ENCODE results near the gene CD3E. TPM values are rescaled to one million over a fixed set of nuclear protein-coding genes. Genes with fewer than 3 reads are reported as not detected.

CD3E gene
- total and polyA plus RNA-seq, 2 donors = 203 to 328 TPM

DNA sequence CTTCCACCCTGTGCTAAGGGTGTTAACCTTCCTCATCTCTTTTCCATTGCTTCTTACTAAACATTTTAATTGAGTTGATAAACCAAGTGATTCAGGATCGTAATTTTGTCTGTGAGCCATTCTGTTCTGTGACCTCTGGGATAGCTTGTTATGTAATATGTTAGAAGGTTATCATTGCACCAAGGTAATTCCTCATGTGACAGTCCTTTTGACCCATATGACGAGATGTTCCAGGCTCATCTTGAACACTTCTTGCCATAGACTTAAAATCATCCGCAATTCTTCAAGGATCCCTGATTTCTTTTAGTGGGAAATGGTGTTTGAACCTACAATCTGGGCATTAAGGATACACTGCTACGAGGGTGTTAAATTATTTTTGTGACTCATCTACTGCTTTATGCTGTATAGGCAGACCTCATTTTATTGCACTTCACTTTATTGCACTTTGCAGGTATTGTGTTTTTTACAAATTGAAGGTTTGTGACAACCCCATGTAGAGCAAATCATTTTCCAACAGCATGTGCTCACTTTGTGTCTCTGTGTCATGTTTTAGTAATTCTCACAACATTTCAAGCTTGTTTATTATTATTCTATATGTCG is 21.4 kb upstream of the CD3E start:
- DNase-seq (ENCODE audit: low read depth in 6 of 9, low spot score in 9 of 9) = no peak
- no peaks in the 10 kb centered on the region for H3K36me3 ChIP-seq (ENCODE audit: control insufficient read depth in 2 of 2, insufficient read depth in 2 of 2, low read length in 1 of 2)
- no peak overlapping the region for H3K27ac ChIP-seq (ENCODE audit: low read depth in 1 of 2, low read length in 1 of 2)
- H3K9me3 ChIP-seq (ENCODE audit: control insufficient read depth in 2 of 2, insufficient read depth in 1 of 2, low read length in 1 of 2) = no peaks in the 10 kb centered on the region
- 96% methylated on average over 5 of the region's 5 CpGs for WGBS
- H3K27me3 ChIP-seq (ENCODE audit: control insufficient read depth in 2 of 2, insufficient read depth in 1 of 2, low read length in 1 of 2) = no peaks in the 10 kb centered on the region
- H3K4me3 ChIP-seq (ENCODE audit: low read length in 2 of 2) = no peak overlapping the region
- peaks cover 6% of the 10 kb centered on the region in 2 donors for H3K4me1 ChIP-seq (ENCODE audit: control insufficient read depth in 2 of 2, insufficient read depth in 2 of 2, low read length in 2 of 2)

DNA sequence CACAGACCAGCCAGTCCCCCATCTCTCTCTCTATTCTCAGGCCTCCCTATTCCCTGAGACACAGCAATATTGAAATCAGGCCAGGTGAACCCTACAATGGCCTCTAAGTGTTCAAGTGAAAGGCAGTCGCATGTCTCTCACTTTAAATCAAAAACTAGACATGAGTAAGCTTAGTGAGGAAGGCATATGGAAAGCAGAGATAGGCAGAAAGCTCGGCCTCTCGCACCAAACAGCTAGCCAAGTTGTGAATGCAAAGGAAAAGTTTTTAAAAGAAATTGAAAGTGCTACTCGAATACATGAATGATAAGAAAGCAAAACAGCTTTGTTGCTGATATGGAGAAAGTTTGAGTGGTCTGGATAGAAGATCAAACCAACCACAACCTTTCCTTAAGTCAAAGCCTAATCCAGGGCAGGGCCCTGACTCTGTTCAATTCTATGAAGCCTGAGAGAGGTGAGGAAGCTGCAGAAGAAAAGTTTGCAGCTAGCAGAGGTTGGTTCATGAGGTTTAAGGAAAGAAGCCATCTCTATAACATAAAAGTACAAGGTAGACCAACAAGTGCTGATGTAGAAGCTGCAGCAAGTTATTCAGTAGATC is 20.7 kb upstream of the CD3E start:
- 48% methylated on average over 4 of the region's 4 CpGs for WGBS
- DNase-seq (ENCODE audit: low read depth in 6 of 9, low spot score in 9 of 9) = no peak
- Histone ChIP-seq H3K4me1 (ENCODE audit: control insufficient read depth in 2 of 2, insufficient read depth in 2 of 2, low read length in 2 of 2) (peaks cover 6% of the 10 kb centered on the region in 2 donors), H3K27ac (ENCODE audit: low read depth in 1 of 2, low read length in 1 of 2) (peak overlapping the region in 1 of 2 donors; percentile 5), H3K9me3 (ENCODE audit: control insufficient read depth in 2 of 2, insufficient read depth in 1 of 2, low read length in 1 of 2) (no peaks in the 10 kb centered on the region), H3K4me3 (ENCODE audit: low read length in 2 of 2) (no peak overlapping the region), H3K36me3 (ENCODE audit: control insufficient read depth in 2 of 2, insufficient read depth in 2 of 2, low read length in 1 of 2) (no peaks in the 10 kb centered on the region), H3K27me3 (ENCODE audit: control insufficient read depth in 2 of 2, insufficient read depth in 1 of 2, low read length in 1 of 2) (no peaks in the 10 kb centered on the region)

DNA sequence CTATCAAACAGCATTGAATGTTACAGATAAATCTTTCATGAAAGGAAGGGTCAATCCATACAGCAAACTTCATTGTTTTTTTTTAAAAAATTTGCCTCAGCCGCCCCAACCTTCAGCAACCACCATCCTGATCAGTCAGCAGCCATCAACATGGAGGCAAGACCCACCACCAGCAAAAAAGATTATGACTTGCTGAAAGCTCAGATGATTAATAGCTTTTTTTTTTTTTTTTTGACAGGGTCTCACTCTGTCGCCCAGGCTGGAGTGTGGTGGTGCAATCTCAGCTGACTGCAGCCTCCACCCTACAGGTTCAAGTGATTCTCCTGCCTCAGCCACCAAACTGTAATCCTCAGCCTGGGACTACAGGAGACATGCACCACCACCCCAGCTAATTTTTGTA is 18.0 kb upstream of the CD3E start:
- DNase-seq (ENCODE audit: low read depth in 6 of 9, low spot score in 9 of 9) = no peak
- no peak overlapping the region for H3K27ac ChIP-seq (ENCODE audit: low read depth in 1 of 2, low read length in 1 of 2)
- peaks cover 6% of the 10 kb centered on the region in 2 donors for H3K4me1 ChIP-seq (ENCODE audit: control insufficient read depth in 2 of 2, insufficient read depth in 2 of 2, low read length in 2 of 2)
- H3K36me3 ChIP-seq (ENCODE audit: control insufficient read depth in 2 of 2, insufficient read depth in 2 of 2, low read length in 1 of 2) = no peaks in the 10 kb centered on the region
- no peaks in the 10 kb centered on the region for H3K27me3 ChIP-seq (ENCODE audit: control insufficient read depth in 2 of 2, insufficient read depth in 1 of 2, low read length in 1 of 2)
- H3K4me3 ChIP-seq (ENCODE audit: low read length in 2 of 2) = no peak overlapping the region
- no peaks in the 10 kb centered on the region for H3K9me3 ChIP-seq (ENCODE audit: control insufficient read depth in 2 of 2, insufficient read depth in 1 of 2, low read length in 1 of 2)
- WGBS = 98% methylated on average over 2 of the region's 2 CpGs

DNA sequence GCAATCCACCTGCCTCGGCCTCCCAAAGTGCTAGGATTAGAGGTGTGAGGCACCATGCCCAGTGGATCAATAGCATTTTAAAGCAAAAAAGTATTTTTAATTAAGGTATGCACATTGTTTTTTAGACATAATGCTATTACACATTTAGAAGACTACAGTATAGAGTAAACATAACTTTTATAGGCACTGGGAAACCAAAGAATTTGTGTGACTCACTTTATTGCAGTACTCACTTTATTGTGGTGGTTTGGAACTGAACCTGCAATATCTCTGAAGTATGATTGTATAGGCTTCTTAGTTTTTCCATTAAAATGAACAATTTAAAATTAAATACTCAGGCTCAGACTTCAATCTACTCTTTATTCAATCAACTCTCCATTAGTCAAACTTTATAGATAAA is 17.5 kb upstream of the CD3E start:
- Histone ChIP-seq H3K27ac (ENCODE audit: low read depth in 1 of 2, low read length in 1 of 2) (no peak overlapping the region), H3K27me3 (ENCODE audit: control insufficient read depth in 2 of 2, insufficient read depth in 1 of 2, low read length in 1 of 2) (no peaks in the 10 kb centered on the region)

DNA sequence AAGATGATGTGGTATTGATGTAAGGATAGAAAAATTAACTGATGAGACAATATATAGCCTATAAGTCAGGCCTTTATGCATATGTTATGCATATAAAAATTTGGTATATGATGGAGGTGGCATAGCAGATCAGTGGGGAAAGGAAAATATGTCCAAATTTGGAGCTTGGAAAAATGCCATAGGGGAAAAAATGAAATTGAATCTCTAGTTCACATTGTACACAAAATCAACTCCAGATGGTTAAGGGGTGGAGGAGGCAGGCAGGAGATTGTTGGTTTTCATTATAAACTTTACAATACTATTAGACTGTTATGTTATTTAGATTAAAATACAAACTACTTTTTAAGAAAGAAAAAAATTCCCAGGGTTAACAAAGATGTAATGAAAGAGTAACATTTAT is 15.1 kb upstream of the CD3E start:
- H3K27me3 ChIP-seq (ENCODE audit: control insufficient read depth in 2 of 2, insufficient read depth in 1 of 2, low read length in 1 of 2) = no peaks in the 10 kb centered on the region
- H3K4me1 ChIP-seq (ENCODE audit: control insufficient read depth in 2 of 2, insufficient read depth in 2 of 2, low read length in 2 of 2) = no peaks in the 10 kb centered on the region
- DNase-seq (ENCODE audit: low read depth in 6 of 9, low spot score in 9 of 9) = no peak
- no peaks in the 10 kb centered on the region for H3K9me3 ChIP-seq (ENCODE audit: control insufficient read depth in 2 of 2, insufficient read depth in 1 of 2, low read length in 1 of 2)
- no peaks in the 10 kb centered on the region for H3K36me3 ChIP-seq (ENCODE audit: control insufficient read depth in 2 of 2, insufficient read depth in 2 of 2, low read length in 1 of 2)
- no peak overlapping the region for H3K27ac ChIP-seq (ENCODE audit: low read depth in 1 of 2, low read length in 1 of 2)
- no peak overlapping the region for H3K4me3 ChIP-seq (ENCODE audit: low read length in 2 of 2)

More for the DNA sequence above, 17.5 kb upstream of the CD3E start:
- DNase-seq (ENCODE audit: low read depth in 6 of 9, low spot score in 9 of 9) = no peak
- Histone ChIP-seq H3K36me3 (ENCODE audit: control insufficient read depth in 2 of 2, insufficient read depth in 2 of 2, low read length in 1 of 2) (no peaks in the 10 kb centered on the region), H3K4me1 (ENCODE audit: control insufficient read depth in 2 of 2, insufficient read depth in 2 of 2, low read length in 2 of 2) (peaks cover 6% of the 10 kb centered on the region in 2 donors), H3K4me3 (ENCODE audit: low read length in 2 of 2) (no peak overlapping the region), H3K9me3 (ENCODE audit: control insufficient read depth in 2 of 2, insufficient read depth in 1 of 2, low read length in 1 of 2) (no peaks in the 10 kb centered on the region)
- 95% methylated on average over 1 of the region's 1 CpG for WGBS

DNA sequence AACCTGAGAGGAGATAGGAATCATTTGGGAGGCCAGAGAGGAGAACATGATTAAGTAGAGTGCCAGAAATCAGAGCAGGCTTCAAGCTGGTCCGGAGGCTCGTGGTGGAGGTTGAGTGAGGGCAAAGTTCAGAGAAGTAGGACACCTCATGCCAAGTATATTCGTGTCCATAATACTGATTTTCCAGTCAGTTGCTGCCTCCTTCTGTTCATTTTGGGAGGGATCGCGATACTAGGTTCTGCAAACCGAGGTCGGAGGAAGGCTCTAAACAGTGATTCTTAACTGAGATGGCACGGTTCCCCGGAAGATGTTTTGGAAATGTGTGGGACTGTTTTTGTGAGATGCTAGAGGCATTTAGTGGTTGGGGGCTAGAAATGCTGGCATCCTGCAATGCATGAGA is 13.6 kb upstream of the CD3E start:
- H3K4me1 ChIP-seq (ENCODE audit: control insufficient read depth in 2 of 2, insufficient read depth in 2 of 2, low read length in 2 of 2) = peaks cover 6% of the 10 kb centered on the region in 2 donors
- H3K27me3 ChIP-seq (ENCODE audit: control insufficient read depth in 2 of 2, insufficient read depth in 1 of 2, low read length in 1 of 2) = no peaks in the 10 kb centered on the region
- no peaks in the 10 kb centered on the region for H3K9me3 ChIP-seq (ENCODE audit: control insufficient read depth in 2 of 2, insufficient read depth in 1 of 2, low read length in 1 of 2)
- H3K4me3 ChIP-seq (ENCODE audit: low read length in 2 of 2) = no peak overlapping the region
- DNase-seq (ENCODE audit: low read depth in 6 of 9, low spot score in 9 of 9) = peak in 2 of 9 donors; percentile 49 to 69
- WGBS = 10% methylated on average over 9 of the region's 9 CpGs
- H3K36me3 ChIP-seq (ENCODE audit: control insufficient read depth in 2 of 2, insufficient read depth in 2 of 2, low read length in 1 of 2) = no peaks in the 10 kb centered on the region
- no peak overlapping the region for H3K27ac ChIP-seq (ENCODE audit: low read depth in 1 of 2, low read length in 1 of 2)

DNA sequence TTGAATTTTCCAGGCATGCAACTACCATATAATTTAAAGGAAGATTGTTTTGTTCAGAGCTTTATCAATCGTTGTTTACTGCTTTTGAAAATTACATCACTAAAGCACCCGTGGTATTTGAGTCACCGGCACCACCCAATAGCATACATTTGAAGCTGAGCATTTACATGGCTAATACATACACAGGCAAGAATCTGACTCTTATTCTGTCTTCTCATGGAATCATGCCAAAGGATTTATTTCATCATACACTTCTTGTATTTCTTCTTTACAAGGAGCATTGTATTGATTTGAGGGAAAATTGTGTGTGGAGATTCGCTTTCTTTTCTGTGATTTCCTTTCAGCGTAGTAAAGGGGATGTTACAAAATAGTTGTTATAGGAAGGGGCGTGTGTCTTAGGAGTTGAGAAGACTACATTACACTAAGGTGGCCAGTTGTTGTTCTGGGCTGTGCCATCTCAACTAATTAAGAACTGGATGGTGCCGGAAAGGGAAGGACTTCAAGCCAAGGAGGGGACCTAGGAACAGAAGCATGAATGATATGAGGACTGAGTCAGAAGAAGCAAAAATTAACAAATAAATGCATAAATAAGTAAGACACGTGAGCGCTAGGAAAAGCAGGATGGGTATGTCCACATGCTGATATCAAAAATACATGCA is 12.9 kb upstream of the CD3E start:
- H3K36me3 ChIP-seq (ENCODE audit: control insufficient read depth in 2 of 2, insufficient read depth in 2 of 2, low read length in 1 of 2) = no peaks in the 10 kb centered on the region
- no peaks in the 10 kb centered on the region for H3K27me3 ChIP-seq (ENCODE audit: control insufficient read depth in 2 of 2, insufficient read depth in 1 of 2, low read length in 1 of 2)
- H3K4me3 ChIP-seq (ENCODE audit: low read length in 2 of 2) = no peak overlapping the region
- no peak for DNase-seq (ENCODE audit: low read depth in 6 of 9, low spot score in 9 of 9)
- H3K9me3 ChIP-seq (ENCODE audit: control insufficient read depth in 2 of 2, insufficient read depth in 1 of 2, low read length in 1 of 2) = no peaks in the 10 kb centered on the region
- no peak overlapping the region for H3K27ac ChIP-seq (ENCODE audit: low read depth in 1 of 2, low read length in 1 of 2)
- WGBS = 93% methylated on average over 9 of the region's 9 CpGs
- H3K4me1 ChIP-seq (ENCODE audit: control insufficient read depth in 2 of 2, insufficient read depth in 2 of 2, low read length in 2 of 2) = peaks cover 13% of the 10 kb centered on the region in 2 donors

DNA sequence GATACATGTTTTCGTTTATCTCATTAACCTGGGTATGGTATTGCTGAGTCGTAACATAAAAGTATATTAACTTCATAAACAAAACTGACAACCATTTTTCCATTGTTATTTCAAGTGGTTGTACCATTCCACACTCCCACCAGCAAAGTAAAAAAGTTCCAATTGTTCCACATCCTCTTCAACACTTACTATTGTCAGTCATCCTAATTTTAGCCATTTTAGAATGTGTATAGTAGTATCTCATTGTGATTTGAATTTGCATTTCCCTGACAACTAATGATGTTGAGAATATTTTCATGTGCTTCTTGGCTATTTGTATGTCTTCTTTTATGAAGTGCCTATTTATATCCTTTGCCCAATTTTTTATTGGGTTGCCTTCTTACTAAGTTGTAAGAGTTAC is 10.5 kb upstream of the CD3E start:
- Histone ChIP-seq H3K4me3 (ENCODE audit: low read length in 2 of 2) (no peak overlapping the region), H3K27ac (ENCODE audit: low read depth in 1 of 2, low read length in 1 of 2) (no peak overlapping the region), H3K9me3 (ENCODE audit: control insufficient read depth in 2 of 2, insufficient read depth in 1 of 2, low read length in 1 of 2) (no peaks in the 10 kb centered on the region), H3K4me1 (ENCODE audit: control insufficient read depth in 2 of 2, insufficient read depth in 2 of 2, low read length in 2 of 2) (peaks cover 13 to 16% of the 10 kb centered on the region in 2 donors), H3K36me3 (ENCODE audit: control insufficient read depth in 2 of 2, insufficient read depth in 2 of 2, low read length in 1 of 2) (no peaks in the 10 kb centered on the region), H3K27me3 (ENCODE audit: control insufficient read depth in 2 of 2, insufficient read depth in 1 of 2, low read length in 1 of 2) (no peaks in the 10 kb centered on the region)
- no peak for DNase-seq (ENCODE audit: low read depth in 6 of 9, low spot score in 9 of 9)
- WGBS = 97% methylated on average over 2 of the region's 2 CpGs

DNA sequence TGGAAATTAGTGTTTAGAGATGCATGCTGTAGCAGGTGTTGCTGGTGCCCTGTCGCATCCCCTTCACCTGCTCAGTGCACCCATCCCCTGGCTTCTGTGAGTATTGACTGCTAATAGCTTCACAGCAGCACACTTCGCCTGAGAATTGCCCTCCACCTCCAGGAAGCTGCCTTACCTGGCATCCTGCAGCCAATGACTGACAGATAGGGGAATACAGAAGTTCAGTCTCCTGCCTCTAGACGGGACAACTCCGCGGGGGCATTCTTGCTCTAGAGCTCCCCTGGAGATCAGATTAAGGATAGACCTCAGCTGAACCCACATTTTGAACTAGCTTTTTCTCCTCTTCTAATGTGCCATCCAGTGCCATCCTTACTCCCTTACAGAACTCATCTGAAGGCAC is 9.3 kb upstream of the CD3E start:
- WGBS = 73% methylated on average over 5 of the region's 5 CpGs

More for the DNA sequence above, 9.3 kb upstream of the CD3E start:
- Histone ChIP-seq H3K27ac (ENCODE audit: low read depth in 1 of 2, low read length in 1 of 2) (no peak overlapping the region), H3K27me3 (ENCODE audit: control insufficient read depth in 2 of 2, insufficient read depth in 1 of 2, low read length in 1 of 2) (no peaks in the 10 kb centered on the region), H3K4me1 (ENCODE audit: control insufficient read depth in 2 of 2, insufficient read depth in 2 of 2, low read length in 2 of 2) (peaks cover 13 to 16% of the 10 kb centered on the region in 2 donors), H3K4me3 (ENCODE audit: low read length in 2 of 2) (no peak overlapping the region), H3K9me3 (ENCODE audit: control insufficient read depth in 2 of 2, insufficient read depth in 1 of 2, low read length in 1 of 2) (no peaks in the 10 kb centered on the region), H3K36me3 (ENCODE audit: control insufficient read depth in 2 of 2, insufficient read depth in 2 of 2, low read length in 1 of 2) (no peaks in the 10 kb centered on the region)
- DNase-seq (ENCODE audit: low read depth in 6 of 9, low spot score in 9 of 9) = no peak

Data from thymus (tissue), 11 donors.